Mesenchymal stem cell (in vitro differentiated cells and primary cell): ENCODE results near the gene TTLL11.

Experiments used
- DNase-seq: peaks from one replicate; pipeline ENCODE4 v3.0.0-alpha.2; 2013
- H2AFZ ChIP-seq: one replicate; pipeline ENCODE4 v1.6.1; 2013; ENCODE audit warnings: low read depth, mild to moderate bottlenecking, control low read depth, inconsistent platforms, low read length, moderate library complexity
- H2AK5ac ChIP-seq: 2 replicates; pipeline ENCODE4 v1.6.1; 2013; ENCODE audit warnings: low read length, moderate library complexity, mild to moderate bottlenecking, inconsistent platforms; ENCODE audit not compliant: severe bottlenecking
- H2BK120ac ChIP-seq: one replicate; pipeline ENCODE4 v1.6.1; 2013; ENCODE audit warnings: low read depth, mild to moderate bottlenecking, inconsistent platforms, low read length, moderate library complexity
- H2BK12ac ChIP-seq, 2 experiments: one replicate each; pipeline ENCODE4 v1.6.1; 2013; ENCODE audit warnings: inconsistent platforms in 2 of 2, low read length in 2 of 2, mild to moderate bottlenecking in 2 of 2, moderate library complexity in 2 of 2, control low read depth in 1 of 2
- H2BK15ac ChIP-seq: one replicate; pipeline ENCODE4 v1.6.1; 2013; ENCODE audit warnings: mild to moderate bottlenecking, low read depth, inconsistent platforms; ENCODE audit not compliant: poor library complexity, severe bottlenecking
- H2BK5ac ChIP-seq: 2 replicates; pipeline ENCODE4 v1.6.1; 2013; ENCODE audit warnings: low read depth, mild to moderate bottlenecking, low read length, control low read depth, inconsistent platforms; ENCODE audit not compliant: poor library complexity, severe bottlenecking
- H3K14ac ChIP-seq, 2 experiments: one replicate each; pipeline ENCODE4 v1.6.1; 2013; ENCODE audit warnings: inconsistent platforms in 2 of 2, low read length in 2 of 2, control low read depth in 1 of 2, mild to moderate bottlenecking in 1 of 2, moderate library complexity in 1 of 2
- H3K18ac ChIP-seq, 2 experiments: one replicate each; pipeline ENCODE4 v1.6.1; 2013; ENCODE audit warnings: inconsistent platforms in 2 of 2, low read length in 2 of 2, control low read depth in 1 of 2, low read depth in 1 of 2, mild to moderate bottlenecking in 1 of 2
- H3K23ac ChIP-seq, 2 experiments: one replicate each; pipeline ENCODE4 v1.6.1; 2013; ENCODE audit warnings: inconsistent platforms in 2 of 2, low read length in 2 of 2, mild to moderate bottlenecking in 2 of 2, moderate library complexity in 2 of 2, control low read depth in 1 of 2
- H3K27ac ChIP-seq: 2 replicates; pipeline ENCODE4 v1.5.1; 2013; ENCODE audit warnings: mild to moderate bottlenecking, moderate library complexity, low read length, control low read depth, inconsistent platforms; ENCODE audit not compliant: poor library complexity, severe bottlenecking
- H3K27me3 ChIP-seq, 2 experiments: 2 replicates each; pipeline versions ENCODE4 v1.6.1 to v1.7.0; 2013; ENCODE audit warnings: low read length in 2 of 2, mild to moderate bottlenecking in 2 of 2, moderate library complexity in 2 of 2, control low read depth in 1 of 2, inconsistent platforms in 1 of 2; ENCODE audit not compliant: control insufficient read depth in 1 of 2, insufficient read depth in 1 of 2
- H3K36me3 ChIP-seq, 2 experiments: 2 replicates each; pipeline versions ENCODE4 v1.6.1 to v1.7.0; 2013; ENCODE audit warnings: low read length in 2 of 2, control low read depth in 1 of 2, inconsistent platforms in 1 of 2, low read depth in 1 of 2, mild to moderate bottlenecking in 1 of 2; ENCODE audit not compliant: insufficient read depth in 2 of 2, control insufficient read depth in 1 of 2
- H3K4ac ChIP-seq, 2 experiments: one replicate each; pipeline ENCODE4 v1.6.1; 2013; ENCODE audit warnings: inconsistent platforms in 2 of 2, low read length in 2 of 2, mild to moderate bottlenecking in 2 of 2, moderate library complexity in 2 of 2, control low read depth in 1 of 2, low read depth in 1 of 2
- H3K4me1 ChIP-seq: 2 replicates; pipeline ENCODE4 v1.6.1; 2013; ENCODE audit warnings: low read depth, low read length, control low read depth; ENCODE audit not compliant: control insufficient read depth, insufficient read depth
- H3K4me2 ChIP-seq: 2 replicates; pipeline ENCODE4 v1.6.1; 2013; ENCODE audit warnings: low read length, mild to moderate bottlenecking, inconsistent platforms; ENCODE audit not compliant: poor library complexity, severe bottlenecking
- H3K4me3 ChIP-seq, 2 experiments: 2 replicates each; pipeline versions ENCODE4 v1.5.1 to v1.7.0; 2013; ENCODE audit warnings: low read length in 2 of 2, mild to moderate bottlenecking in 2 of 2, control low read depth in 1 of 2, low read depth in 1 of 2; ENCODE audit not compliant: insufficient read depth in 1 of 2
- H3K79me1 ChIP-seq: replicated peaks from 2 replicates; pipeline ENCODE4 v1.6.1; 2013; ENCODE audit warnings: mild to moderate bottlenecking, control low read depth, low read length, inconsistent platforms; ENCODE audit not compliant: poor library complexity, severe bottlenecking
- H3K9ac ChIP-seq: 2 replicates; pipeline ENCODE4 v1.7.0; 2013; ENCODE audit warnings: mild to moderate bottlenecking, low read length, moderate library complexity
- H3K9me3 ChIP-seq: 2 replicates; pipeline ENCODE4 v1.7.0; 2013; ENCODE audit warnings: mild to moderate bottlenecking, low read length; ENCODE audit not compliant: control insufficient read depth
- H4K8ac ChIP-seq: one replicate; pipeline ENCODE4 v1.6.1; 2013; ENCODE audit warnings: inconsistent platforms, mild to moderate bottlenecking, low read length, moderate library complexity
- H4K91ac ChIP-seq: one replicate; pipeline ENCODE4 v1.6.1; 2013; ENCODE audit warnings: mild to moderate bottlenecking, low read length, inconsistent platforms
- WGBS: methylation state at CpG from one replicate; pipeline ENCODE4 v1.1.7; 2013; ENCODE audit warnings: mixed read lengths; 5-methylcytosine and 5-hydroxymethylcytosine counted together

TTLL11 gene

GRCh38 chr9:121976751-121977150, 116.4 kb downstream of the TTLL11 start:
- Histone ChIP-seq H3K27me3 (no peaks in the 10 kb centered on the region), H2AFZ (no peak overlapping the region), H3K23ac (no peak overlapping the region), H4K91ac (no peak overlapping the region), H2AK5ac (peak overlapping the region; percentile 46), H2BK5ac (no peak overlapping the region), H3K4me3 (no peak overlapping the region), H3K18ac (no peak overlapping the region), H4K8ac (no peak overlapping the region), H3K14ac (no peak overlapping the region), H3K4me2 (no peak overlapping the region), H3K36me3 (no peaks in the 10 kb centered on the region), H3K9me3 (peaks cover 3% of the 10 kb centered on the region), H2BK12ac (no peak overlapping the region), H3K4me1 (peaks cover 7% of the 10 kb centered on the region), H2BK120ac (no peak overlapping the region), H3K27ac (no peak overlapping the region), H3K79me1 (no peaks in the 10 kb centered on the region), H2BK15ac (no peak overlapping the region), H3K4ac (no peak overlapping the region), H3K9ac (no peak overlapping the region)
- peak; percentile 58 for DNase-seq
- no CpG with 5 or more reads among the region's 1 CpG for WGBS

- Histone ChIP-seq H3K4me2 (peak overlapping the region; percentile 40), H2BK120ac (no peak overlapping the region), H3K4me1 (peaks cover 7% of the 10 kb centered on the region), H2AFZ (no peak overlapping the region), H3K9ac (no peak overlapping the region), H4K91ac (no peak overlapping the region), H2BK5ac (peak overlapping the region; percentile 87), H3K9me3 (peaks cover 2% of the 10 kb centered on the region), H3K18ac (no peak overlapping the region), H2BK12ac (no peak overlapping the region), H3K36me3 (no peaks in the 10 kb centered on the region), H3K4ac (no peak overlapping the region), H3K27me3 (no peaks in the 10 kb centered on the region), H2BK15ac (no peak overlapping the region), H3K79me1 (no peaks in the 10 kb centered on the region), H2AK5ac (peak overlapping the region; percentile 63), H3K23ac (no peak overlapping the region), H3K27ac (peak overlapping the region; percentile 95), H3K14ac (no peak overlapping the region), H3K4me3 (no peak overlapping the region), H4K8ac (no peak overlapping the region)
- 95% methylated on average over 6 of the region's 6 CpGs for WGBS
- no peak for DNase-seq
These were observed 117.3 kb downstream of the TTLL11 start for GRCh38 chr9:121975801-121976277.

- no peak for DNase-seq
- Histone ChIP-seq H4K91ac (no peak overlapping the region), H2BK120ac (no peak overlapping the region), H3K14ac (no peak overlapping the region), H3K4me2 (no peak overlapping the region), H3K4me3 (no peak overlapping the region), H2BK5ac (no peak overlapping the region), H3K27me3 (no peaks in the 10 kb centered on the region), H2AK5ac (no peak overlapping the region), H3K4ac (no peak overlapping the region), H2BK12ac (no peak overlapping the region), H3K27ac (no peak overlapping the region), H2BK15ac (no peak overlapping the region), H3K18ac (no peak overlapping the region), H4K8ac (no peak overlapping the region), H3K9me3 (no peaks in the 10 kb centered on the region), H3K4me1 (peaks cover 7% of the 10 kb centered on the region), H3K23ac (no peak overlapping the region), H3K9ac (no peak overlapping the region), H2AFZ (no peak overlapping the region), H3K79me1 (no peaks in the 10 kb centered on the region), H3K36me3 (no peaks in the 10 kb centered on the region)
These were observed 118.7 kb downstream of the TTLL11 start for GRCh38 chr9:121974421-121974820.

GRCh38 chr9:121972501-121972981, 120.6 kb downstream of the TTLL11 start:
- Histone ChIP-seq H3K27me3 (no peaks in the 10 kb centered on the region), H2BK12ac (no peak overlapping the region), H3K4me1 (peaks cover 7% of the 10 kb centered on the region), H3K23ac (no peak overlapping the region), H3K9ac (no peak overlapping the region), H3K4me3 (no peak overlapping the region), H3K79me1 (no peaks in the 10 kb centered on the region), H2BK15ac (no peak overlapping the region), H3K9me3 (no peaks in the 10 kb centered on the region), H4K91ac (no peak overlapping the region), H4K8ac (no peak overlapping the region), H2BK5ac (no peak overlapping the region), H3K18ac (no peak overlapping the region), H3K36me3 (no peaks in the 10 kb centered on the region), H3K4me2 (no peak overlapping the region), H2AK5ac (no peak overlapping the region), H3K4ac (no peak overlapping the region), H3K14ac (no peak overlapping the region), H3K27ac (peak overlapping the region; percentile 1), H2AFZ (no peak overlapping the region), H2BK120ac (no peak overlapping the region)
- 84% methylated on average over 6 of the region's 7 CpGs for WGBS
- DNase-seq, result peak; percentile 35
